CD8-positive, alpha-beta memory T cell (primary cell): ENCODE measurements around the gene PLXNB1. TPM values are rescaled to one million over a fixed set of nuclear protein-coding genes. Genes with fewer than 3 reads are reported as not detected.
A peak's percentile ranks its signal among the peaks of the same experiment; 100 is the strongest.

Experiments
- CTCF ChIA-PET: fragments of 350-600 bp; sonication (Branson Sonifier 250); formaldehyde crosslinking; loops from one replicate; lab custom pipeline; 2021; ENCODE audit warnings: antibody characterized with exemption; lab: Charles Lee
- POLR2A ChIA-PET: fragments of 350-600 bp; sonication (Branson Sonifier 250); formaldehyde crosslinking; loops from one replicate; lab custom pipeline; 2021; ENCODE audit warnings: antibody characterized with exemption; lab: Charles Lee
- DNase-seq, 5 donors: peaks; one replicate each; pipeline versions ENCODE4 v3.0.0 to v3.0.0-alpha.2; 2020 to 2022; ENCODE audit warnings: mixed read lengths in 1 of 5
- H3K27ac ChIP-seq: one replicate; pipeline ENCODE4 v1.7.0; 2013; ENCODE audit warnings: low read depth, mild to moderate bottlenecking, low read length, moderate library complexity
- H3K27me3 ChIP-seq: 2 replicates; pipeline ENCODE4 v1.7.0; 2013; ENCODE audit warnings: low read length, mild to moderate bottlenecking; ENCODE audit not compliant: insufficient read depth, poor library complexity, severe bottlenecking
- H3K36me3 ChIP-seq: 2 replicates; pipeline ENCODE4 v1.7.0; 2013; ENCODE audit warnings: mild to moderate bottlenecking, low read length, moderate library complexity; ENCODE audit not compliant: insufficient read depth
- H3K4me1 ChIP-seq: 2 replicates; pipeline ENCODE4 v1.7.0; 2013; ENCODE audit warnings: mild to moderate bottlenecking, low read length, moderate library complexity; ENCODE audit not compliant: insufficient read depth
- H3K4me3 ChIP-seq: 2 replicates; pipeline ENCODE4 v1.7.0; 2013; ENCODE audit warnings: mild to moderate bottlenecking, low read length
- H3K9me3 ChIP-seq: 2 replicates; pipeline ENCODE4 v1.7.0; 2013; ENCODE audit warnings: mild to moderate bottlenecking, low read length
- H3K27ac Mint-ChIP-seq, 8 donors: one replicate each; pipeline ENCODE4 v1.8.0; 2020 to 2021; ENCODE audit warnings: mixed read lengths in 8 of 8, mild to moderate bottlenecking in 6 of 8, inconsistent platforms in 3 of 8, moderate library complexity in 3 of 8
- H3K27me3 Mint-ChIP-seq, 2 donors: one replicate each; pipeline ENCODE4 v1.8.0; 2020 to 2021; ENCODE audit warnings: mixed read lengths in 2 of 2, mild to moderate bottlenecking in 1 of 2, moderate library complexity in 1 of 2
- H3K36me3 Mint-ChIP-seq, 3 donors: one replicate each; pipeline ENCODE4 v1.8.0; 2020 to 2021; ENCODE audit warnings: mixed read lengths in 3 of 3, inconsistent platforms in 1 of 3, mild to moderate bottlenecking in 1 of 3
- H3K4me1 Mint-ChIP-seq, 3 donors: one replicate each; pipeline ENCODE4 v1.8.0; 2020 to 2021; ENCODE audit warnings: mixed read lengths in 3 of 3, inconsistent platforms in 1 of 3, mild to moderate bottlenecking in 1 of 3
- H3K4me3 Mint-ChIP-seq, 7 donors: one replicate each; pipeline ENCODE4 v1.8.0; 2020 to 2021; ENCODE audit warnings: mixed read lengths in 7 of 7, mild to moderate bottlenecking in 6 of 7, moderate library complexity in 4 of 7, inconsistent platforms in 2 of 7
- H3K9me3 Mint-ChIP-seq, 5 donors: one replicate each; pipeline ENCODE4 v1.8.0; 2020 to 2022; ENCODE audit warnings: mixed read lengths in 5 of 5, mild to moderate bottlenecking in 3 of 5, moderate library complexity in 2 of 5, inconsistent platforms in 1 of 5
- polyA plus RNA-seq: library from polyadenylated mRNA; unstranded; fragments of 300-500 nt; fragmentation: Illumina TruSeq; gene quantifications from one replicate; pipeline ENCODE4 v1.2.3, GENCODE V29; 2021
- total RNA-seq, 2 experiments: library from RNA; stranded (reverse); gene quantifications; one replicate each; pipeline ENCODE4 v1.2.3, GENCODE V29; 2021

The PLXNB1 gene
- total and polyA plus RNA-seq, 3 experiments from 2014 or later, result 0.30 to 5.5 (median 3.1) TPM

- Mint-ChIP-seq H3K27ac (no peak overlapping the region), H3K27me3 (peaks cover 10 to 21% of the 10 kb centered on the region in 2 donors), H3K36me3 (peaks cover 0 to 12% (median 0%) of the 10 kb centered on the region in 3 donors), H3K4me1 (no peaks in the 10 kb centered on the region), H3K4me3 (no peak overlapping the region), H3K9me3 (peaks cover 7 to 16% (median 9%) of the 10 kb centered on the region in 5 donors)
- H3K27ac ChIP-seq, result no peak overlapping the region
- H3K36me3 ChIP-seq, result no peaks in the 10 kb centered on the region
- no peak overlapping the region for H3K4me3 ChIP-seq
- H3K4me1 ChIP-seq, result no peaks in the 10 kb centered on the region
- peaks cover 2% of the 10 kb centered on the region for H3K27me3 ChIP-seq
- no peak for DNase-seq
- no peaks in the 10 kb centered on the region for H3K9me3 ChIP-seq
- POLR2A ChIA-PET, result no interaction called here
- CTCF ChIA-PET, result no interaction called here
Measured at GRCh38 chr3:48361928-48362327, 68.0 kb downstream of the PLXNB1 start.

- H3K36me3 ChIP-seq, result no peaks in the 10 kb centered on the region
- Mint-ChIP-seq H3K27ac (no peak overlapping the region), H3K4me1 (no peaks in the 10 kb centered on the region), H3K27me3 (peaks cover 16 to 64% of the 10 kb centered on the region in 2 donors), H3K36me3 (peaks cover 0 to 24% (median 0%) of the 10 kb centered on the region in 3 donors), H3K4me3 (no peak overlapping the region), H3K9me3 (peaks cover 3 to 8% (median 5%) of the 10 kb centered on the region in 5 donors)
- peaks cover 2% of the 10 kb centered on the region for H3K27me3 ChIP-seq
- no peak overlapping the region for H3K4me3 ChIP-seq
- H3K27ac ChIP-seq, result no peak overlapping the region
- POLR2A ChIA-PET, result no interaction called here
- DNase-seq, result no peak
- no peaks in the 10 kb centered on the region for H3K4me1 ChIP-seq
- CTCF ChIA-PET, result no interaction called here
- H3K9me3 ChIP-seq, result no peaks in the 10 kb centered on the region
Measured at GRCh38 chr3:48356419-48356818, 73.5 kb downstream of the PLXNB1 start.

GRCh38 chr3:48353987-48354386, 75.9 kb downstream of the PLXNB1 start:
- no peak overlapping the region for H3K4me3 Mint-ChIP-seq
- CTCF ChIA-PET, result no interaction called here
- Histone ChIP-seq H3K9me3 (no peaks in the 10 kb centered on the region), H3K27me3 (peaks cover 2% of the 10 kb centered on the region), H3K27ac (no peak overlapping the region), H3K4me3 (no peak overlapping the region), H3K36me3 (no peaks in the 10 kb centered on the region), H3K4me1 (no peaks in the 10 kb centered on the region)
- H3K27ac Mint-ChIP-seq, result peak overlapping the region in 2 of 8 donors; percentile 13 to 52
- POLR2A ChIA-PET, result no interaction called here
- no peaks in the 10 kb centered on the region for H3K9me3 Mint-ChIP-seq
- peaks cover 12 to 58% of the 10 kb centered on the region in 2 donors for H3K27me3 Mint-ChIP-seq
- no peak for DNase-seq
- H3K36me3 Mint-ChIP-seq, result peaks cover 0 to 19% (median 0%) of the 10 kb centered on the region in 3 donors
- H3K4me1 Mint-ChIP-seq, result no peaks in the 10 kb centered on the region

Other genes starting within 250 kb of the PLXNB1 start
- 10 to 100 TPM; 58.4 to 58.8 TPM for gene CDC25A, start 241.7 kb downstream of the PLXNB1 start, total RNA-seq
- not detected for gene CDC25A, start 241.7 kb downstream of the PLXNB1 start, polyA plus RNA-seq
- gene CAMP, start 206.6 kb downstream of the PLXNB1 start, total RNA-seq, result not detected
- not detected for gene CAMP, start 206.6 kb downstream of the PLXNB1 start, polyA plus RNA-seq
- 10 to 100 TPM; 21.8 to 21.9 TPM for gene ZNF589, start 189.0 kb downstream of the PLXNB1 start, total RNA-seq
- 7.3 TPM for gene ZNF589, start 189.0 kb downstream of the PLXNB1 start, polyA plus RNA-seq
- 10 to 100 TPM; 37.5 to 40.9 TPM for gene NME6, start 128.7 kb downstream of the PLXNB1 start, total RNA-seq
- gene NME6, start 128.7 kb downstream of the PLXNB1 start, polyA plus RNA-seq, result 69.3 TPM
- gene SPINK8, start 96.4 kb downstream of the PLXNB1 start, total RNA-seq, result not detected
- gene SPINK8, start 96.4 kb downstream of the PLXNB1 start, polyA plus RNA-seq, result not detected
- gene FBXW12, start 57.9 kb downstream of the PLXNB1 start, total RNA-seq, result not detected
- gene FBXW12, start 57.9 kb downstream of the PLXNB1 start, polyA plus RNA-seq, result not detected
- 10 to 100 TPM; 24.2 to 26.0 TPM for gene CCDC51, start 10.0 kb upstream of the PLXNB1 start, total RNA-seq
- 11.3 TPM for gene CCDC51, start 10.0 kb upstream of the PLXNB1 start, polyA plus RNA-seq
- gene TMA7, start 10.2 kb upstream of the PLXNB1 start, total RNA-seq, result 100 to 1,000 TPM; 420 to 494 TPM
- 826 TPM for gene TMA7, start 10.2 kb upstream of the PLXNB1 start, polyA plus RNA-seq
- 10 to 100 TPM; 22.1 to 22.8 TPM for gene ATRIP, start 16.7 kb upstream of the PLXNB1 start, total RNA-seq
- 13.4 TPM for gene ATRIP, start 16.7 kb upstream of the PLXNB1 start, polyA plus RNA-seq
- gene SHISA5, start 74.1 kb upstream of the PLXNB1 start, total RNA-seq, result 100 to 1,000 TPM; 102 TPM
- gene SHISA5, start 74.1 kb upstream of the PLXNB1 start, polyA plus RNA-seq, result 470 TPM
- 1 to 10 TPM; 1.8 to 2.2 TPM for gene PFKFB4, start 126.7 kb upstream of the PLXNB1 start, total RNA-seq
- gene PFKFB4, start 126.7 kb upstream of the PLXNB1 start, polyA plus RNA-seq, result 1.3 TPM
- gene UCN2, start 133.7 kb upstream of the PLXNB1 start, total RNA-seq, result not detected
- gene UCN2, start 133.7 kb upstream of the PLXNB1 start, polyA plus RNA-seq, result not detected
- gene COL7A1, start 165.2 kb upstream of the PLXNB1 start, total RNA-seq, result under 1 TPM; 0.59 to 0.93 TPM
- not detected for gene COL7A1, start 165.2 kb upstream of the PLXNB1 start, polyA plus RNA-seq
- gene UQCRC1, start 179.6 kb upstream of the PLXNB1 start, total RNA-seq, result 100 to 1,000 TPM; 244 to 245 TPM
- gene UQCRC1, start 179.6 kb upstream of the PLXNB1 start, polyA plus RNA-seq, result 172 TPM
- not detected for gene TMEM89, start 191.7 kb upstream of the PLXNB1 start, total RNA-seq
- gene TMEM89, start 191.7 kb upstream of the PLXNB1 start, polyA plus RNA-seq, result not detected
- gene SLC26A6, start 205.4 kb upstream of the PLXNB1 start, total RNA-seq, result 10 to 100 TPM; 26.4 to 28.6 TPM
- gene SLC26A6, start 205.4 kb upstream of the PLXNB1 start, polyA plus RNA-seq, result 4.9 TPM
- gene CELSR3, start 232.8 kb upstream of the PLXNB1 start, total RNA-seq, result 10 to 100 TPM; 19.3 TPM
- 0.41 TPM for gene CELSR3, start 232.8 kb upstream of the PLXNB1 start, polyA plus RNA-seq